Lower leg skin (tissue), 3 donors: ENCODE measurements around the gene CSN1S1.

Experiments
- CTCF ChIP-seq, 3 donors: fragments of 450-650 bp; IDR thresholded peaks; one replicate each; pipeline ENCODE4 v1.5.1; 2016; ENCODE audit warnings: antibody characterized with exemption in 3 of 3, mild to moderate bottlenecking in 3 of 3, moderate library complexity in 2 of 3
- POLR2A ChIP-seq, 2 donors: fragments of 450-650 bp; IDR thresholded peaks; one replicate each; pipeline ENCODE4 v1.6.1; 2016 to 2017; ENCODE audit warnings: antibody characterized with exemption in 2 of 2, mild to moderate bottlenecking in 1 of 2, moderate library complexity in 1 of 2

GRCh38 chr4:69957209-69957608 lies 26.3 kb downstream of the CSN1S1 start:
- no peak for TF ChIP-seq CTCF (IDR thresholded peaks at IDR 0.05)
- TF ChIP-seq POLR2A (IDR thresholded peaks at IDR 0.05), result no peak
